IgD-negative memory B cell (primary cell): ENCODE data around the gene RHBDF2. TPM values are rescaled to one million over a fixed set of nuclear protein-coding genes. Genes with fewer than 3 reads are reported as not detected.
A peak's percentile ranks its signal among the peaks of the same experiment; 100 is the strongest.

Experiments used
- H3K27ac Mint-ChIP-seq, 3 donors: one replicate each; pipeline ENCODE4 v1.8.0; 2020 to 2022; ENCODE audit warnings: mild to moderate bottlenecking in 3 of 3, mixed read lengths in 3 of 3, moderate library complexity in 1 of 3
- H3K27me3 Mint-ChIP-seq: one replicate; pipeline ENCODE4 v1.8.0; 2021; ENCODE audit warnings: mixed read lengths
- H3K36me3 Mint-ChIP-seq: one replicate; pipeline ENCODE4 v1.8.0; 2020; ENCODE audit warnings: mild to moderate bottlenecking, mixed read lengths
- H3K4me1 Mint-ChIP-seq, 3 donors: one replicate each; pipeline ENCODE4 v1.8.0; 2020 to 2022; ENCODE audit warnings: mixed read lengths in 3 of 3, mild to moderate bottlenecking in 1 of 3
- H3K4me3 Mint-ChIP-seq, 4 donors: one replicate each; pipeline ENCODE4 v1.8.0; 2020 to 2022; ENCODE audit warnings: mild to moderate bottlenecking in 4 of 4, mixed read lengths in 4 of 4, moderate library complexity in 3 of 4
- H3K9me3 Mint-ChIP-seq, 3 donors: one replicate each; pipeline ENCODE4 v1.8.0; 2020 to 2021; ENCODE audit warnings: mixed read lengths in 3 of 3, mild to moderate bottlenecking in 1 of 3
- polyA plus RNA-seq: library from polyadenylated mRNA; unstranded; fragments of 300-500 nt; fragmentation: Illumina TruSeq; gene quantifications from one replicate; pipeline ENCODE4 v1.2.3, GENCODE V29; 2021

The RHBDF2 gene
- polyA plus RNA-seq, 1 donor from 2014 or later: 160 TPM

- H3K4me3 Mint-ChIP-seq: peak overlapping the region in 3 of 4 donors; percentile 55 to 94 (median 86)
- peak overlapping the region; percentile 2 to 88 (median 85) for H3K27ac Mint-ChIP-seq
- H3K9me3 Mint-ChIP-seq: no peaks in the 10 kb centered on the region
- peaks cover 11 to 23% (median 21%) of the 10 kb centered on the region in 3 donors for H3K4me1 Mint-ChIP-seq
- peaks cover 3% of the 10 kb centered on the region for H3K36me3 Mint-ChIP-seq
- no peaks in the 10 kb centered on the region for H3K27me3 Mint-ChIP-seq
These were observed 2.9 kb upstream of the RHBDF2 start for GRCh38 chr17:76504117-76504516.

GRCh38 chr17:76502341-76503211 is 1.4 kb upstream of the RHBDF2 start:
- Mint-ChIP-seq H3K4me1 (peaks cover 17 to 33% (median 24%) of the 10 kb centered on the region in 3 donors), H3K4me3 (peak overlapping the region; percentile 23 to 99 (median 43))

GRCh38 chr17:76501827-76502307 is 644 bp upstream of the RHBDF2 start:
- Mint-ChIP-seq H3K4me1 (peaks cover 24 to 41% (median 28%) of the 10 kb centered on the region in 3 donors), H3K9me3 (no peaks in the 10 kb centered on the region), H3K27me3 (no peaks in the 10 kb centered on the region), H3K36me3 (peaks cover 10% of the 10 kb centered on the region), H3K4me3 (peak overlapping the region; percentile 95 to 99 (median 98)), H3K27ac (peak overlapping the region; percentile 93 to 96 (median 94))

More at GRCh38 chr17:76502341-76503211, 1.4 kb upstream of the RHBDF2 start:
- no peaks in the 10 kb centered on the region for H3K9me3 Mint-ChIP-seq
- H3K27me3 Mint-ChIP-seq: no peaks in the 10 kb centered on the region
- H3K27ac Mint-ChIP-seq: peak overlapping the region; percentile 93 to 96 (median 94)
- peaks cover 7% of the 10 kb centered on the region for H3K36me3 Mint-ChIP-seq

GRCh38 chr17:76500747-76501017 is 541 bp downstream of the RHBDF2 start:
- Mint-ChIP-seq H3K4me1 (peaks cover 31 to 47% (median 34%) of the 10 kb centered on the region in 3 donors), H3K27me3 (no peaks in the 10 kb centered on the region), H3K4me3 (peak overlapping the region; percentile 94 to 100 (median 99)), H3K27ac (peak overlapping the region; percentile 0 to 99 (median 90)), H3K36me3 (peaks cover 10% of the 10 kb centered on the region), H3K9me3 (no peaks in the 10 kb centered on the region)

- H3K27me3 Mint-ChIP-seq: no peaks in the 10 kb centered on the region
- peaks cover 10% of the 10 kb centered on the region for H3K36me3 Mint-ChIP-seq
- no peaks in the 10 kb centered on the region for H3K9me3 Mint-ChIP-seq
- H3K27ac Mint-ChIP-seq: peak overlapping the region; percentile 0 to 99 (median 90)
- peaks cover 35 to 49% (median 36%) of the 10 kb centered on the region in 3 donors for H3K4me1 Mint-ChIP-seq
- peak overlapping the region; percentile 94 to 100 (median 99) for H3K4me3 Mint-ChIP-seq
These were observed 1.0 kb downstream of the RHBDF2 start for GRCh38 chr17:76500074-76500746.

GRCh38 chr17:76499267-76499667 is 2.0 kb downstream of the RHBDF2 start:
- peaks cover 10% of the 10 kb centered on the region for H3K36me3 Mint-ChIP-seq
- peaks cover 36 to 50% (median 37%) of the 10 kb centered on the region in 3 donors for H3K4me1 Mint-ChIP-seq
- H3K27ac Mint-ChIP-seq: peak overlapping the region; percentile 97 to 99 (median 97)
- no peaks in the 10 kb centered on the region for H3K27me3 Mint-ChIP-seq
- H3K4me3 Mint-ChIP-seq: peak overlapping the region; percentile 94 to 100 (median 99)
- no peaks in the 10 kb centered on the region for H3K9me3 Mint-ChIP-seq

- peak overlapping the region; percentile 94 to 100 (median 99) for H3K4me3 Mint-ChIP-seq
- peaks cover 32 to 49% (median 35%) of the 10 kb centered on the region in 3 donors for H3K4me1 Mint-ChIP-seq
- no peaks in the 10 kb centered on the region for H3K9me3 Mint-ChIP-seq
- H3K27ac Mint-ChIP-seq: peak overlapping the region; percentile 97 to 99 (median 97)
- peaks cover 10% of the 10 kb centered on the region for H3K36me3 Mint-ChIP-seq
- H3K27me3 Mint-ChIP-seq: no peaks in the 10 kb centered on the region
These were observed 2.4 kb downstream of the RHBDF2 start for GRCh38 chr17:76498876-76499251.

DNA sequence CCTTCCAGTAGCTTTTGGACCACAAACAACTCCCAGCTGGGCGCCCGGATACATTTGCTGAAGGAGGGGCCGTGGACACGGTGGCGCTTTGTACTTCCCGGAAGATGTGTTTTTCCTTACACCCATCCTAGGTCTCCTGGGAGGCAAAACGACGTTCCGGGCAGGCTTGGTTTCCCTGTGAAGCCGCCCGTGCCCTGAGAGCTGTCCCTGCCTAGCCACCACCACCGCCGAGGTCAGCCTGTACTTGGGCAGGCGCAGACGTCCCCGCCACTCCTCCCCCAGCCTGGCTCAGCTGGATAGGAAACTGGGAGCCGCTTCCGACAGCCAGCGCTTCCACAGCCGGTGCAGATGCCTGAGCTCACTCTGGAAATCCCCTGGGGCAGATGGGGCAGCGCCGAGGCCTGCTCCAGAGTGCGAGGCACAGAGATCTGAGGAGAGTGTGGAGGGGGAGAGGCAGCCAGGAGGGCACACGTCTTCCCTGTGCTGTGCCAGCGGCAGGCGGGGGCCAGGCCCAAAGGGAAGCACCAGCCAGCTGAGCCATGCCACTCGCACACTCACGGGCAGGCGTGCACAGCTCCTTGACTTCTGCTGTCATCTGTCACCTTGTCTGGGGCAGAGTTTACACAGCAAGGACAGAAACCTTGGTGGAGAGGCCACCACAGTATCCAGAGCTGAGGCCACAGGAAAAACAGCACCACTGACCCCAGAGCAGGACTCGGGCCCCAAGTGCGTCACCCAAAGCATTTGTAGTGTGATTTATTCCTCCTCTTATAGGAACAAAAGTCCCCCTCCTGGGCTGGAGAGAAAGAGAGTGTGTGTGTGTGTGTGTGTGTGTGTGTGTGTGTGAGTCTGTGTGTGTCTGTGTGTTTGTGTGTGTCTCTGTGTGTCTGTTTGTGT is 3.0 kb downstream of the RHBDF2 start:
- peaks cover 33 to 54% (median 40%) of the 10 kb centered on the region in 3 donors for H3K4me1 Mint-ChIP-seq
- H3K27ac Mint-ChIP-seq: peak overlapping the region; percentile 97 to 99 (median 97)
- no peaks in the 10 kb centered on the region for H3K27me3 Mint-ChIP-seq
- H3K4me3 Mint-ChIP-seq: peak overlapping the region; percentile 94 to 100 (median 99)
- peaks cover 10% of the 10 kb centered on the region for H3K36me3 Mint-ChIP-seq
- no peaks in the 10 kb centered on the region for H3K9me3 Mint-ChIP-seq

- Mint-ChIP-seq H3K27ac (peak overlapping the region; percentile 92 to 97 (median 96)), H3K4me3 (peak overlapping the region; percentile 90 to 100 (median 99)), H3K27me3 (no peaks in the 10 kb centered on the region), H3K36me3 (peaks cover 10% of the 10 kb centered on the region), H3K4me1 (peaks cover 38 to 57% (median 41%) of the 10 kb centered on the region in 3 donors), H3K9me3 (no peaks in the 10 kb centered on the region)
These were observed 3.6 kb downstream of the RHBDF2 start for GRCh38 chr17:76497699-76497978.

- Mint-ChIP-seq H3K27me3 (no peaks in the 10 kb centered on the region), H3K4me1 (peaks cover 41 to 57% (median 47%) of the 10 kb centered on the region in 3 donors), H3K27ac (peak overlapping the region; percentile 92 to 97 (median 96)), H3K36me3 (peaks cover 10% of the 10 kb centered on the region), H3K9me3 (no peaks in the 10 kb centered on the region), H3K4me3 (peak overlapping the region; percentile 90 to 100 (median 99))
These were observed 4.8 kb downstream of the RHBDF2 start for GRCh38 chr17:76496464-76496863.

DNA sequence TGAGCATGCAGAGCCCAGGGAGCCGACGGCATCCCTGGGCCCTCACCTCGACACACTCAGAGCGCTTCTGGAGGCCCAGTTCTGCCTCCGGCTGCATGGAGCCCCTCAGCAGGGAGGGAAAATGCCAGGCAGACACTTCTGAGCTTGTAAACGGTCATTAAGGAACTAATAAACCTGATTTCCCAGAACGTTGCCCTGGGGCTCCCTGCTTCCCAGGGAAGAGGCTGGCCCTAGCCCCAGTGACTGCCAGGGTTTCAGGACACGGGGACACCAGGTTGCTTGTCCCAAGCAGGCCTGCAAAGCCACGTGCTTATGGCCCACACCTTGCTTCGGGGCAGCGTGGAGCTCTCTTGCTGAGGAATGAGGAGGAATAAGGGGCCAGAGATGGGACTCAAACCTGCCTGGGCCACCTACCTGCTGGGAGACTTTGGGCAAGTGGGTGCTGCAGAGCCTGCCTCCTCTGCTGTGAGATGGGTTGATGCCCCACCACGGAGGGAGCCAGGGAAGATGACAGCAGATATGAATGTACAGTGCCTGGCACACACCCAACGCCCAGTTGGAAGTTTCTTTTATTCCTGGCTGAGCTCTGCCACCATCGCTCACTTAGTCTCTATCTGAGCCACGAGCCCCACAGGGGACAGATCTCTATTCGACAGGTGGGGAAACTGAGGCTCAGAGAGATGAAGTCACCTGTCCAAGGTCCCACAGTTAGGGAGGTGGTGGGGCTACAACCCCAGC is 5.4 kb downstream of the RHBDF2 start:
- H3K4me3 Mint-ChIP-seq: peak overlapping the region; percentile 90 to 100 (median 99)
- H3K36me3 Mint-ChIP-seq: peaks cover 10% of the 10 kb centered on the region
- H3K4me1 Mint-ChIP-seq: peaks cover 42 to 62% (median 46%) of the 10 kb centered on the region in 3 donors
- H3K27me3 Mint-ChIP-seq: no peaks in the 10 kb centered on the region
- H3K27ac Mint-ChIP-seq: peak overlapping the region; percentile 85 to 96 (median 92)
- H3K9me3 Mint-ChIP-seq: no peaks in the 10 kb centered on the region

DNA sequence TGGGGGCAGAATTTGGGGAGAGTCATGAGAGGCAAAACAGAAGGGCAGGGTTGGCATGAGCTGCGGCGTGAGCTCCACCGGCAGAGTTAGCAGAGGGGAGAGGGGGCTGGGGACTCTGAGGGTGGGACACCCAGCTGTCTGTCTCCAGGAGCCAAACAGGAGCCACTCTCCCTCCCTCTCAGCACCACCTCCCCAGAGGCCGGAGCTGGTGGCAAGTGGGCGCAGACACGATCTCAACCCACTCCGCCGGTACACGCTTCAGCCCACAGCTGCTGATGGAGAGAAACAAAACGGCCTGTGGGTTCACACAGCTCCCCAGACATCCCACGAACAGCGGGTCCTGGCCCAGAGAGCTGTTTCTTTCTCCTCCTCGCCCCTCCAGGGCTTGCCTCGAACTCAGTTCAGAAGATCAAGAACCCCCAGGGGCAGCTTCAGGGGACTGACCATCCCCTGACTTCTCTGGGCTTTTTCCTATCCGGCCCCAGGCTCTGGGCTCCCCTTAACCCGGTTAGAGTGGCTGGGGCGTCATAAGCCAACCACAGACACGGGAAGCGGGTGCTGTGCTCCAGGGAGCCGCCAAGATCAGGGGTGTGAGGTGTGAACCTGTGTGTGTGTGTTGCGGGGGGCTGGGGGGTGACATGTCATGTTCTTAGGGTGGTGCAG is 7.6 kb downstream of the RHBDF2 start:
- Mint-ChIP-seq H3K27me3 (no peaks in the 10 kb centered on the region), H3K36me3 (peaks cover 3% of the 10 kb centered on the region), H3K9me3 (no peaks in the 10 kb centered on the region), H3K27ac (peak overlapping the region; percentile 92 to 97 (median 96)), H3K4me1 (peaks cover 52 to 77% (median 52%) of the 10 kb centered on the region in 3 donors), H3K4me3 (peak overlapping the region; percentile 82 to 99 (median 94))

GRCh38 chr17:76492989-76493501 is 8.2 kb downstream of the RHBDF2 start:
- Mint-ChIP-seq H3K36me3 (peaks cover 3% of the 10 kb centered on the region), H3K27me3 (no peaks in the 10 kb centered on the region), H3K4me3 (peak overlapping the region; percentile 82 to 99 (median 94)), H3K9me3 (no peaks in the 10 kb centered on the region), H3K4me1 (peaks cover 49 to 71% (median 51%) of the 10 kb centered on the region in 3 donors), H3K27ac (peak overlapping the region; percentile 92 to 97 (median 96))
